HG02763 (cell line): ENCODE results near the gene PLK5.
"Not testable (repeated sequence)": the region's sequence is repeated elsewhere in the genome, so short reads cannot be mapped to it uniquely, and the experiment has no call there.

Experiments used
- ATAC-seq: cut with Tn5 transposase; IDR thresholded peaks from one replicate; pipeline ENCODE4 v1.9.1; 2021; ENCODE audit warnings: mild to moderate bottlenecking, moderate library complexity; ENCODE audit not compliant: unreplicated experiment

Gene PLK5

GRCh38 chr19:1523412-1524286, at the start of gene PLK5:
PLK5 (plus strand) TSS chr19:1524077; CDS start chr19:1526997, 2,920 bp downstream.
- ATAC-seq: no peak

- no peak for ATAC-seq
These were observed 49.0 kb upstream of the PLK5 start for GRCh38 chr19:1474765-1475351.

- no peak for ATAC-seq
These were observed 48.0 kb upstream of the PLK5 start for GRCh38 chr19:1475751-1476437.

- ATAC-seq: not testable (repeated sequence)
These were observed 46.8 kb upstream of the PLK5 start for GRCh38 chr19:1477056-1477455.

- ATAC-seq: peak; percentile 89
These were observed 44.8 kb upstream of the PLK5 start, which contains the start of gene C19orf25 for GRCh38 chr19:1478934-1479707. C19orf25 (minus strand) TSS chr19:1479215; CDS start chr19:1478903, 312 bp downstream.

- ATAC-seq: no peak
These were observed 42.5 kb upstream of the PLK5 start for GRCh38 chr19:1481224-1481892.

- no peak for ATAC-seq
These were observed 42.0 kb upstream of the PLK5 start for GRCh38 chr19:1481893-1482360.

- no peak for ATAC-seq
These were observed 41.3 kb upstream of the PLK5 start for GRCh38 chr19:1482361-1483130.

- no peak for ATAC-seq
These were observed 40.5 kb upstream of the PLK5 start for GRCh38 chr19:1483131-1483978.

- ATAC-seq: no peak
These were observed 39.9 kb upstream of the PLK5 start for GRCh38 chr19:1483979-1484428.

- ATAC-seq: no peak
These were observed 36.9 kb upstream of the PLK5 start for GRCh38 chr19:1486720-1487575.

- no peak for ATAC-seq
These were observed 36.1 kb upstream of the PLK5 start for GRCh38 chr19:1487576-1488281.

GRCh38 chr19:1488282-1488601, 35.6 kb upstream of the PLK5 start:
- no peak for ATAC-seq

GRCh38 chr19:1489463-1490310, 34.2 kb upstream of the PLK5 start:
- ATAC-seq: no peak

GRCh38 chr19:1490311-1491113, 33.4 kb upstream of the PLK5 start, which contains the start of gene PCSK4:
PCSK4 (minus strand) TSS chr19:1490350; CDS start chr19:1490346, 4 bp downstream.
- peak; percentile 86 for ATAC-seq
